H1 (cell line): ENCODE data around the gene PDE8B. TPM values are rescaled to one million over a fixed set of nuclear protein-coding genes. Genes with fewer than 3 reads are reported as not detected.

Experiments used
- BACH1 ChIP-seq: IDR thresholded peaks from 2 replicates; pipeline ENCODE4 v1.6.1; 2012; ENCODE audit warnings: low read length, improper control_type of control experiment
- BCL11A ChIP-seq, 2 experiments: IDR thresholded peaks; one replicate each; pipeline ENCODE4 v1.6.1; 2011; ENCODE audit warnings: low read depth in 2 of 2, low read length in 2 of 2, mild to moderate bottlenecking in 2 of 2
- CHD2 ChIP-seq: IDR thresholded peaks from 2 replicates; pipeline ENCODE4 v1.6.1; 2012; ENCODE audit warnings: low read length, improper control_type of control experiment
- CTBP2 ChIP-seq: IDR thresholded peaks from 2 replicates; pipeline ENCODE4 v1.7.0; 2011; ENCODE audit warnings: borderline replicate concordance, mild to moderate bottlenecking, moderate library complexity, mixed read lengths, low read length; ENCODE audit not compliant: insufficient read depth, insufficient read length
- JUN ChIP-seq: IDR thresholded peaks from 2 replicates; pipeline ENCODE4 v1.6.1; 2011; ENCODE audit warnings: low read depth, mild to moderate bottlenecking, improper control_type of control experiment, low read length
- KDM5A ChIP-seq: fragments of 200-600 bp; IDR thresholded peaks from 2 replicates; pipeline ENCODE4 v1.7.1; 2012; ENCODE audit warnings: mild to moderate bottlenecking, low read length, inconsistent platforms, mixed read lengths
- RBBP5 ChIP-seq: IDR thresholded peaks from 2 replicates; pipeline ENCODE4 v1.7.1; 2012; ENCODE audit warnings: low read depth, mild to moderate bottlenecking, inconsistent platforms, low read length, moderate library complexity, borderline replicate concordance
- SIN3A ChIP-seq, 2 experiments: IDR thresholded peaks in 1 of 2; conservative IDR thresholded peaks in 1 of 2; 2 replicates each; pipeline ENCODE4 v1.6.1; 2011 to 2012; ENCODE audit warnings: low read length in 2 of 2, improper control_type of control experiment in 1 of 2, low read depth in 1 of 2, mild to moderate bottlenecking in 1 of 2
- SP2 ChIP-seq: IDR thresholded peaks from 2 replicates; pipeline ENCODE4 v1.6.1; 2012; ENCODE audit warnings: mild to moderate bottlenecking, low read length, inconsistent platforms
- SUZ12 ChIP-seq: fragments of 200-600 bp; sonication (generic); IDR thresholded peaks from 2 replicates; pipeline ENCODE4 v1.6.1; 2012; ENCODE audit warnings: mild to moderate bottlenecking, inconsistent platforms, low read length, moderate library complexity, mixed read lengths
- TEAD4 ChIP-seq: IDR thresholded peaks from 2 replicates; pipeline ENCODE4 v1.6.1; 2012; ENCODE audit warnings: low read depth, low read length, inconsistent platforms, mixed read lengths
- YY1 ChIP-seq: IDR thresholded peaks from 2 replicates; pipeline ENCODE4 v1.6.1; 2011; ENCODE audit warnings: low read depth, mild to moderate bottlenecking, low read length
- polyA plus RNA-seq, 7 experiments: library from polyadenylated mRNA; depleted of rRNA in 3 of 7; stranded (reverse) in 5 of 7; unstranded in 2 of 7; fragments of >200 nt in 5 of 7; fragments of 200-250 nt in 2 of 7; gene quantifications; 1 replicate in 5 of 7; 2 replicates in 1 of 7; 4 replicates in 1 of 7; pipeline versions ENCODE4 v1.2.1 to v1.2.3, GENCODE V29; 2011 to 2013; ENCODE audit warnings: missing spikeins in 2 of 7, mixed read lengths in 2 of 7
- total RNA-seq: library from RNA; stranded (reverse); fragmentation: NEBNext Ultra II Directional; extraction: Animal tissue kit (Norgen Biotek cat#: 25700); gene quantifications from 2 replicates; pipeline ENCODE4 v1.2.1, GENCODE V29; 2021

Gene PDE8B
- total and polyA plus RNA-seq, 2 of the 8 experiments (the other 6 are each of a cell fraction or from before 2014, with no cell fraction given) = 0.32 to 1.1 TPM

DNA sequence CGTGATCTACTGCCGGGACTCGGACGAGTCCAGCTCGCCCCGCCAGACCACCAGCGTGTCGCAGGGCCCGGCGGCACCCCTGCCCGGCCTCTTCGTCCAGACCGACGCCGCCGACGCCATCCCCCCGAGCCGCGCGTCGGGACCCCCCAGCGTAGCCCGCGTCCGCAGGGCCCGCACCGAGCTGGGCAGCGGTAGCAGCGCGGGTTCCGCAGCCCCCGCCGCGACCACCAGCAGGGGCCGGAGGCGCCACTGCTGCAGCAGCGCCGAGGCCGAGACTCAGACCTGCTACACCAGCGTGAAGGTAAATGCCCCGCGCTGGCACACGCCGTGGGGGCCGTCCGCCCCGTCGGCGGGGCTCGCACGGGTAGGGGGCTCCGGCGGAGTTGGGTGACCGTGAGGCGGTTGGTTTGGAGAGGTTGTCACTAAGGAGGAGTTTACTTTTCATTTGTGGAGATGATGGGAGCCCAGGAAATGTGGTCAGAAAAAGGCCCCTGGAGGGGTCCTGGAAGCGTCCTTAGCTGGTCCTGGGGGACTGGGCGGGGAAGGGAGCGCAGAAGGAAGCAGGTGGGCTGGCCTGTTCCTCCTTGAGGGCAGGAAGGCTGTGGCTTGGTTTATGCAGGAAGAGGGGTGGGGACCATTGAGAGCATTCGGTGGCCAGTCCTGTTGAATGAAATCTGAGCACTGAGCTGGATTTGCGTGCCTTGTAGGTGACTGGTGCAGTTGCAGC lies 647 bp downstream of the PDE8B start (continued):
- no peak for TF ChIP-seq CTBP2
- no peak for TF ChIP-seq SP2
- TF ChIP-seq SIN3A (conservative IDR thresholded peaks at IDR 0.05 in 1 of 2, IDR thresholded peaks at IDR 0.05 in 1 of 2; ENCODE audit: low read depth in 1 of 2, low read length in 2 of 2) = 0 out of 4 replicates have a peak, but pooled peaks of 1 of the 2 experiments have one; percentile 22
- no peak for TF ChIP-seq YY1
- no peak for TF ChIP-seq CHD2
- TF ChIP-seq BCL11A (IDR thresholded peaks at IDR 0.05; ENCODE audit: low read depth in 2 of 2, low read length in 2 of 2) = no peak
- TF ChIP-seq KDM5A = no peak
- TF ChIP-seq TEAD4 = no peak
- TF ChIP-seq BACH1 = no peak
- TF ChIP-seq JUN = no peak
- TF ChIP-seq RBBP5 = 0 out of 2 replicates have a peak, but pooled peaks have one; percentile 28
- TF ChIP-seq SUZ12 = peak; percentile 82
- TF ChIP-seq, all 59 proteins: peak for 7
